HepG2 (cell line): ENCODE data around the gene PRM3. TPM values are rescaled to one million over a fixed set of nuclear protein-coding genes. Genes with fewer than 3 reads are reported as not detected.

Experiments
- ARID2 ChIP-seq: sonication (generic); formaldehyde crosslinking; IDR thresholded peaks from 2 replicates; pipeline ENCODE4 v1.8.1; 2022; ENCODE audit warnings: mild to moderate bottlenecking, missing genetic modification reagents, borderline replicate concordance
- DDIT3 ChIP-seq: sonication (generic); formaldehyde crosslinking; IDR thresholded peaks from 2 replicates; pipeline ENCODE4 v1.4.0; 2020; ENCODE audit warnings: mild to moderate bottlenecking, missing genetic modification reagents
- EHMT2 ChIP-seq: fragments of 200-600 bp; sonication (generic); IDR thresholded peaks from 2 replicates; pipeline ENCODE4 v1.7.0; 2017; ENCODE audit warnings: antibody characterized with exemption, low read depth, low read length, borderline replicate concordance
- HCFC1 ChIP-seq: fragments of 150-350 bp; IDR thresholded peaks from 2 replicates; pipeline ENCODE4 v1.6.1; 2014; ENCODE audit warnings: low read depth, low read length
- HMG20B ChIP-seq: conservative IDR thresholded peaks from 2 replicates; pipeline ENCODE4 v1.6.1; 2016; ENCODE audit warnings: missing genetic modification reagents, missing compliant biosample characterization
- KLF15 ChIP-seq: sonication (generic); formaldehyde crosslinking; IDR thresholded peaks from 2 replicates; pipeline ENCODE4 v1.8.1; 2023; ENCODE audit warnings: borderline replicate concordance, mild to moderate bottlenecking, inconsistent platforms, missing genetic modification reagents, mixed read lengths
- XBP1 ChIP-seq: sonication (generic); formaldehyde crosslinking; IDR thresholded peaks from 2 replicates; pipeline ENCODE4 v1.5.0; 2020; ENCODE audit warnings: missing genetic modification reagents
- ZKSCAN1 ChIP-seq: fragments of 150-350 bp; IDR thresholded peaks from 2 replicates; pipeline ENCODE4 v1.6.1; 2014; ENCODE audit warnings: low read length
- ZNF468 ChIP-seq: sonication (generic); formaldehyde crosslinking; IDR thresholded peaks from 2 replicates; pipeline ENCODE4 v1.8.0; 2022; ENCODE audit warnings: mild to moderate bottlenecking, moderate library complexity, missing genetic modification reagents
- ZNF556 ChIP-seq: sonication (generic); formaldehyde crosslinking; IDR thresholded peaks from 2 replicates; pipeline ENCODE4 v1.4.0; 2020; ENCODE audit warnings: mild to moderate bottlenecking, missing genetic modification reagents, borderline replicate concordance
- ZNF747 ChIP-seq: sonication (generic); formaldehyde crosslinking; IDR thresholded peaks from 2 replicates; pipeline ENCODE4 v1.8.1; 2023; ENCODE audit warnings: missing genetic modification reagents, mild to moderate bottlenecking, borderline replicate concordance
- ZNF761 ChIP-seq: sonication (generic); formaldehyde crosslinking; conservative IDR thresholded peaks from 2 replicates; pipeline ENCODE4 v1.4.0; 2020; ENCODE audit warnings: mild to moderate bottlenecking, missing genetic modification reagents
- polyA plus RNA-seq, 8 experiments: library from polyadenylated mRNA; depleted of rRNA in 3 of 8; stranded (reverse) in 7 of 8; unstranded in 1 of 8; fragments of >200 nt; fragmentation: Illumina TruSeq in 4 of 8; extraction: Trizol in 4 of 8; gene quantifications; 2 replicates each; pipeline versions ENCODE4 v1.2.1 to v1.2.3, GENCODE V29; 2011 to 2016; ENCODE audit warnings: low read depth in 4 of 8, missing spikeins in 1 of 8, mixed read lengths in 1 of 8; ENCODE audit not compliant: insufficient read depth in 1 of 8
- total RNA-seq, 5 experiments: library from RNA; depleted of rRNA; stranded (reverse); fragments of >200 nt; fragmentation: Illumina TruSeq; extraction: Trizol; gene quantifications; 2 replicates each; pipeline ENCODE4 v1.2.3, GENCODE V29; 2016; ENCODE audit warnings: low read depth in 1 of 5
- TF ChIP-seq, protein P1 (sequence below): IDR thresholded peaks from 2 replicates; pipeline ENCODE4 v1.6.1; 2016; ENCODE audit warnings: control low read depth
- TF ChIP-seq, protein P2 (sequence below): sonication (generic); formaldehyde crosslinking; IDR thresholded peaks from 2 replicates; pipeline ENCODE4 v1.4.0; 2020; ENCODE audit warnings: mild to moderate bottlenecking, missing genetic modification reagents
- TF ChIP-seq, protein P3 (sequence below): sonication (generic); formaldehyde crosslinking; IDR thresholded peaks from 2 replicates; pipeline ENCODE4 v1.5.1; 2020; ENCODE audit warnings: mild to moderate bottlenecking, moderate library complexity, missing genetic modification reagents
- TF ChIP-seq, protein P4 (sequence below): sonication (generic); formaldehyde crosslinking; IDR thresholded peaks from 2 replicates; pipeline ENCODE4 v1.5.1; 2020; ENCODE audit warnings: mild to moderate bottlenecking, missing genetic modification reagents, borderline replicate concordance
- TF ChIP-seq, protein P5 (sequence below): sonication (generic); formaldehyde crosslinking; IDR thresholded peaks from 2 replicates; pipeline ENCODE4 v1.4.0; 2020; ENCODE audit warnings: low read depth, mild to moderate bottlenecking, missing genetic modification reagents

The PRM3 gene
- total and polyA plus RNA-seq, 2 of the 13 experiments (the other 11 are each of a cell fraction or from before 2014, with no cell fraction given), result not detected

DNA sequence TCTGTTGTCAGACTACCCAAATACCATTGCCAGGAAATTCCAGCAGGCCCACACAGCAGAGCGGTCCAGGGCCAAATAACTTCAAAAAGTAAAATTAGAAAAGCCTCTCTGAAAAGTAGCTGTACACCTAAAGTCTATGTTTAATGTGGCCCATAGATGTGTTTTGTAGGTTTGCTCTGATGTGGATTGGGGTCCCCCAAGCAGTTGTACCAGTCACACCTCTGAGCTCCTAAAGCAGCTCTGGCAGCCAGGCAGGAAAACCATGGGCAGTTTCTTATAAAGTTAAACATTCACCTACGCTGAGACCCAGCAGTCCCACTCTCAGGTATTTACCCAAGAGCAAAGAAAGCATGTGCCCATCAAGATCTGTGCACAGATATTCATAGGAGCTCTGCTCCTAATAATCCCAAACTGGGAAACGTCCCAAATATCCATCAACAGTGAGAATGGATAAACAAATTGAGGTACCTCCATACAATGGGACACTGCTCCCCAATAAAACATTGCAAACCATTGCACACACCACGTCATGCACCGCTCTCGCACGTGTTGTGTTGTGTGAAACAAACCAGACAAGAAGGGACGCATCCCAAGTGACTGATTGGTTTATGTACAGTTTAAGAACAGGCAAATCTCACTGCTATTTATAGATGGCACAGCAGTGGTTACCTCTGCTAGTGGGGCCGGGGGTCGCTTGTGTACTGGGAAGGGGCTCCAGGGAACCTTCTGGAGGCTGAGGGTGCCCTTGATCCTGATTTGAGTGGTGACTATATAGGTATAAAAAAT lies 23.5 kb upstream of the PRM3 start (continued):
- TF ChIP-seq DDIT3 (CRISPR knock-in tag) (peak; percentile 29; the same call in 1 of the 2 replicates), XBP1 (0 out of 2 replicates have a peak, but pooled peaks have one; percentile 36), ARID2 (CRISPR knock-in tag) (no peak), ZNF761 (CRISPR knock-in tag) (0 out of 2 replicates have a peak, but pooled peaks have one; percentile 15), ZNF747 (CRISPR knock-in tag) (0 out of 2 replicates have a peak, but pooled peaks have one; percentile 2), EHMT2 (no peak; the same call in 1 of the 2 replicates), ZNF468 (no peak), HMG20B (no peak; the same call in 1 of the 2 replicates), ZKSCAN1 (no peak), HCFC1 (no peak), ZNF556 (CRISPR knock-in tag) (peak; percentile 77), KLF15 (no peak; the same call in 1 of the 2 replicates)
- TF ChIP-seq, protein P1, sequence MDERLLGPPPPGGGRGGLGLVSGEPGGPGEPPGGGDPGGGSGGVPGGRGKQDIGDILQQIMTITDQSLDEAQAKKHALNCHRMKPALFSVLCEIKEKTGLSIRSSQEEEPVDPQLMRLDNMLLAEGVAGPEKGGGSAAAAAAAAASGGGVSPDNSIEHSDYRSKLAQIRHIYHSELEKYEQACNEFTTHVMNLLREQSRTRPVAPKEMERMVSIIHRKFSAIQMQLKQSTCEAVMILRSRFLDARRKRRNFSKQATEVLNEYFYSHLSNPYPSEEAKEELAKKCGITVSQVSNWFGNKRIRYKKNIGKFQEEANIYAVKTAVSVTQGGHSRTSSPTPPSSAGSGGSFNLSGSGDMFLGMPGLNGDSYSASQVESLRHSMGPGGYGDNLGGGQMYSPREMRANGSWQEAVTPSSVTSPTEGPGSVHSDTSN (CRISPR knock-in tag), result peak; percentile 83
- TF ChIP-seq, protein P2, sequence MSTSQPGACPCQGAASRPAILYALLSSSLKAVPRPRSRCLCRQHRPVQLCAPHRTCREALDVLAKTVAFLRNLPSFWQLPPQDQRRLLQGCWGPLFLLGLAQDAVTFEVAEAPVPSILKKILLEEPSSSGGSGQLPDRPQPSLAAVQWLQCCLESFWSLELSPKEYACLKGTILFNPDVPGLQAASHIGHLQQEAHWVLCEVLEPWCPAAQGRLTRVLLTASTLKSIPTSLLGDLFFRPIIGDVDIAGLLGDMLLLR (CRISPR knock-in tag), result no peak; the same call in 1 of the 2 replicates
- TF ChIP-seq, protein P3, sequence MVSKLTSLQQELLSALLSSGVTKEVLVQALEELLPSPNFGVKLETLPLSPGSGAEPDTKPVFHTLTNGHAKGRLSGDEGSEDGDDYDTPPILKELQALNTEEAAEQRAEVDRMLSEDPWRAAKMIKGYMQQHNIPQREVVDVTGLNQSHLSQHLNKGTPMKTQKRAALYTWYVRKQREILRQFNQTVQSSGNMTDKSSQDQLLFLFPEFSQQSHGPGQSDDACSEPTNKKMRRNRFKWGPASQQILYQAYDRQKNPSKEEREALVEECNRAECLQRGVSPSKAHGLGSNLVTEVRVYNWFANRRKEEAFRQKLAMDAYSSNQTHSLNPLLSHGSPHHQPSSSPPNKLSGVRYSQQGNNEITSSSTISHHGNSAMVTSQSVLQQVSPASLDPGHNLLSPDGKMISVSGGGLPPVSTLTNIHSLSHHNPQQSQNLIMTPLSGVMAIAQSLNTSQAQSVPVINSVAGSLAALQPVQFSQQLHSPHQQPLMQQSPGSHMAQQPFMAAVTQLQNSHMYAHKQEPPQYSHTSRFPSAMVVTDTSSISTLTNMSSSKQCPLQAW (CRISPR knock-in tag), result peak; percentile 94
- TF ChIP-seq, protein P4, sequence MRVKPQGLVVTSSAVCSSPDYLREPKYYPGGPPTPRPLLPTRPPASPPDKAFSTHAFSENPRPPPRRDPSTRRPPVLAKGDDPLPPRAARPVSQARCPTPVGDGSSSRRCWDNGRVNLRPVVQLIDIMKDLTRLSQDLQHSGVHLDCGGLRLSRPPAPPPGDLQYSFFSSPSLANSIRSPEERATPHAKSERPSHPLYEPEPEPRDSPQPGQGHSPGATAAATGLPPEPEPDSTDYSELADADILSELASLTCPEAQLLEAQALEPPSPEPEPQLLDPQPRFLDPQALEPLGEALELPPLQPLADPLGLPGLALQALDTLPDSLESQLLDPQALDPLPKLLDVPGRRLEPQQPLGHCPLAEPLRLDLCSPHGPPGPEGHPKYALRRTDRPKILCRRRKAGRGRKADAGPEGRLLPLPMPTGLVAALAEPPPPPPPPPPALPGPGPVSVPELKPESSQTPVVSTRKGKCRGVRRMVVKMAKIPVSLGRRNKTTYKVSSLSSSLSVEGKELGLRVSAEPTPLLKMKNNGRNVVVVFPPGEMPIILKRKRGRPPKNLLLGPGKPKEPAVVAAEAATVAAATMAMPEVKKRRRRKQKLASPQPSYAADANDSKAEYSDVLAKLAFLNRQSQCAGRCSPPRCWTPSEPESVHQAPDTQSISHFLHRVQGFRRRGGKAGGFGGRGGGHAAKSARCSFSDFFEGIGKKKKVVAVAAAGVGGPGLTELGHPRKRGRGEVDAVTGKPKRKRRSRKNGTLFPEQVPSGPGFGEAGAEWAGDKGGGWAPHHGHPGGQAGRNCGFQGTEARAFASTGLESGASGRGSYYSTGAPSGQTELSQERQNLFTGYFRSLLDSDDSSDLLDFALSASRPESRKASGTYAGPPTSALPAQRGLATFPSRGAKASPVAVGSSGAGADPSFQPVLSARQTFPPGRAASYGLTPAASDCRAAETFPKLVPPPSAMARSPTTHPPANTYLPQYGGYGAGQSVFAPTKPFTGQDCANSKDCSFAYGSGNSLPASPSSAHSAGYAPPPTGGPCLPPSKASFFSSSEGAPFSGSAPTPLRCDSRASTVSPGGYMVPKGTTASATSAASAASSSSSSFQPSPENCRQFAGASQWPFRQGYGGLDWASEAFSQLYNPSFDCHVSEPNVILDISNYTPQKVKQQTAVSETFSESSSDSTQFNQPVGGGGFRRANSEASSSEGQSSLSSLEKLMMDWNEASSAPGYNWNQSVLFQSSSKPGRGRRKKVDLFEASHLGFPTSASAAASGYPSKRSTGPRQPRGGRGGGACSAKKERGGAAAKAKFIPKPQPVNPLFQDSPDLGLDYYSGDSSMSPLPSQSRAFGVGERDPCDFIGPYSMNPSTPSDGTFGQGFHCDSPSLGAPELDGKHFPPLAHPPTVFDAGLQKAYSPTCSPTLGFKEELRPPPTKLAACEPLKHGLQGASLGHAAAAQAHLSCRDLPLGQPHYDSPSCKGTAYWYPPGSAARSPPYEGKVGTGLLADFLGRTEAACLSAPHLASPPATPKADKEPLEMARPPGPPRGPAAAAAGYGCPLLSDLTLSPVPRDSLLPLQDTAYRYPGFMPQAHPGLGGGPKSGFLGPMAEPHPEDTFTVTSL (CRISPR knock-in tag), result peak; percentile 28; the same call in 1 of the 2 replicates
- TF ChIP-seq, protein P5, sequence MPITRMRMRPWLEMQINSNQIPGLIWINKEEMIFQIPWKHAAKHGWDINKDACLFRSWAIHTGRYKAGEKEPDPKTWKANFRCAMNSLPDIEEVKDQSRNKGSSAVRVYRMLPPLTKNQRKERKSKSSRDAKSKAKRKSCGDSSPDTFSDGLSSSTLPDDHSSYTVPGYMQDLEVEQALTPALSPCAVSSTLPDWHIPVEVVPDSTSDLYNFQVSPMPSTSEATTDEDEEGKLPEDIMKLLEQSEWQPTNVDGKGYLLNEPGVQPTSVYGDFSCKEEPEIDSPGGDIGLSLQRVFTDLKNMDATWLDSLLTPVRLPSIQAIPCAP, result no peak; the same call in 1 of the 2 replicates
